Naive B cell (primary cell): ENCODE data around the gene IL4R. TPM values are rescaled to one million over a fixed set of nuclear protein-coding genes. Genes with fewer than 3 reads are reported as not detected.
"Not testable (repeated sequence)": the region's sequence is repeated elsewhere in the genome, so short reads cannot be mapped to it uniquely, and the experiment has no call there.

Experiments used
- ATAC-seq, 2 donors: fragments of 150-1000 bp; cut with Tn5 transposase; 2 replicates each; pipeline ENCODE4 v1.10.0; 2021; ENCODE audit warnings: low read depth in 2 of 2, mild to moderate bottlenecking in 2 of 2, moderate library complexity in 2 of 2
- DNase-seq: peaks from one replicate; pipeline ENCODE4 v3.0.0; 2022
- H3K27ac Mint-ChIP-seq, 6 donors: one replicate each; pipeline ENCODE4 v1.8.0; 2020 to 2022; ENCODE audit warnings: mild to moderate bottlenecking in 6 of 6, mixed read lengths in 6 of 6, moderate library complexity in 5 of 6, inconsistent platforms in 2 of 6
- H3K27me3 Mint-ChIP-seq, 3 donors: one replicate each; pipeline ENCODE4 v1.8.0; 2021 to 2022; ENCODE audit warnings: mixed read lengths in 3 of 3, mild to moderate bottlenecking in 1 of 3
- H3K36me3 Mint-ChIP-seq, 2 donors: one replicate each; pipeline ENCODE4 v1.8.0; 2020 to 2022; ENCODE audit warnings: mixed read lengths in 2 of 2, inconsistent platforms in 1 of 2, mild to moderate bottlenecking in 1 of 2
- H3K4me1 Mint-ChIP-seq, 3 donors: one replicate each; pipeline ENCODE4 v1.8.0; 2020 to 2022; ENCODE audit warnings: mixed read lengths in 3 of 3, inconsistent platforms in 1 of 3, mild to moderate bottlenecking in 1 of 3, moderate library complexity in 1 of 3
- H3K4me3 Mint-ChIP-seq, 8 donors: one replicate each; pipeline ENCODE4 v1.8.0; 2020 to 2022; ENCODE audit warnings: mild to moderate bottlenecking in 8 of 8, mixed read lengths in 8 of 8, moderate library complexity in 8 of 8, inconsistent platforms in 2 of 8
- H3K9me3 Mint-ChIP-seq, 7 donors: one replicate each; pipeline ENCODE4 v1.8.0; 2020 to 2022; ENCODE audit warnings: mixed read lengths in 7 of 7, mild to moderate bottlenecking in 5 of 7, inconsistent platforms in 2 of 7, moderate library complexity in 1 of 7
- polyA plus RNA-seq, 6 donors: library from polyadenylated mRNA; unstranded; fragments of 300-500 nt; fragmentation: Illumina TruSeq; gene quantifications; one replicate each; pipeline ENCODE4 v1.2.3, GENCODE V29; 2021; ENCODE audit warnings: low read depth in 6 of 6

The IL4R gene
- polyA plus RNA-seq, 6 donors from 2014 or later = 355 to 1,202 (median 525) TPM

DNA sequence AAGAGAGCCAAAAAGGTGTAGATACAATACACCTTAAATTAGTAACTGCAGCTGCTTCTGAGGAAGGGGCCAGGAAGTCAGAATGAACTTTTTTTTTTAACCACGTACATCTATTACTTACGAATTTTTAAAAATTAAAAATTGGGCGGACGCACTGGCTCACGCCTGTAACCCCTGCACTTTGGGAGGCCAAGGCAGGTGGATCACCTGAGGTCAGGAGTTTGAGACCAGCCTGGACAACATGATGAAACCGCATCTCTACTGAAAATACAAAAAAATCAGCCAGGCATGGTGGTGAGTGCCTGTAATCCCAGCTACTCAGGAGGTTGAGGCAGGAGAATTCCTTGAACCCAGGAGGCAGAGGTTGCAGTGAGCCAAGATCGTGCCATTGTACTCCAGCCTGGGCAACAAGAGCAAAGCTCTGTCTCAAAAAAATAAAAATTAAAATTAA lies 39.3 kb upstream of the IL4R start:
- DNase-seq, H3K9me3 Mint-ChIP-seq, H3K27me3 Mint-ChIP-seq: not testable (repeated sequence)
- Mint-ChIP-seq H3K4me1 (peaks cover 43 to 72% (median 52%) of the 10 kb centered on the region in 3 donors), H3K4me3 (peak overlapping the region; percentile 8 to 91 (median 70)), H3K36me3 (peaks cover 0 to 11% of the 10 kb centered on the region in 2 donors), H3K27ac (peak overlapping the region; percentile 94 to 100 (median 96))
- ATAC-seq = peak; percentile 40 to 61

DNA sequence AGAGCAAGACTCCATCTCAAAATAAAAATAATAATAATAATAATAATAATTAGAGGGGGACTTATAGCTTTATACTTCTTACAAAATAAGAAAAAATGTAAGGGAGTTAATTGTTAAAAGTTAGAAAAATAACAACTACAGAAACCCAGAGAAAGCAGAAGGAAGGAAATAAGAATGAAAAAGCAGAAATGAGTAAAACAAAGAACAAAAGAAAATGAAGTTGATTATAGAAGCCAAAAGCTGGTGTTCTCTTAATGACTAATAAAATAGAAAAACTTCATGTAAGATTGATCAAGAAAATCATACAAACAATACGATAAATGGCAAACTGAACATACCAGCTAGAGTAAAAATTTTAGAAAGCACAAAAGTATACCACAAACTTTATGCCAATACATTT lies 38.4 kb upstream of the IL4R start:
- H3K4me3 Mint-ChIP-seq = peak overlapping the region in 7 of 8 donors; percentile 9 to 83 (median 53)
- ATAC-seq (peak; percentile 52 to 63), DNase-seq (peak; percentile 36)
- H3K36me3 Mint-ChIP-seq = peaks cover 0 to 11% of the 10 kb centered on the region in 2 donors
- peaks cover 35 to 63% (median 43%) of the 10 kb centered on the region in 3 donors for H3K4me1 Mint-ChIP-seq
- H3K9me3 Mint-ChIP-seq = peaks cover 0 to 4% (median 0%) of the 10 kb centered on the region in 7 donors
- H3K27me3 Mint-ChIP-seq = no peaks in the 10 kb centered on the region
- H3K27ac Mint-ChIP-seq = peak overlapping the region in 5 of 6 donors; percentile 71 to 92 (median 83)

DNA sequence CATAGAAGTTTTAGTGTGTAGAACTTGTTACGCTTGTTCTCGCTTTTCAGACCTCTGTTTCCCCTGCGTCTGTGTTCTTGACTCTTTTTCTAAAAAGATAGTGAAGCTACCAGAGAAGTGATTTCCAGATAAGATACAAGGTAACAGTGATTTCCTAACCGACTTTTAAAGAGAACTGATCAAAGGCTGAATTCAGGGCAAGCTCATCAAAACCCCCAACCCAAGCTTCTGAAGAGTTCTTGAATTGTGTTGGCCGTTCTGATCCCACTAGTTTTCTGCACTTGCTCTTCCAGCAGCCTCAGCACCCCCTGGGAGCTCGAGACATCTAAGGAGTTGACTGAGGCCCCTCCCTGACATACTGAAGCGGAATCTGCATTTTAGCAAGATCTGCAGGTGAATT lies 32.5 kb upstream of the IL4R start:
- ATAC-seq = no peak
- H3K27me3 Mint-ChIP-seq = no peaks in the 10 kb centered on the region
- no peak overlapping the region for H3K4me3 Mint-ChIP-seq
- DNase-seq = no peak
- H3K9me3 Mint-ChIP-seq = no peaks in the 10 kb centered on the region
- H3K4me1 Mint-ChIP-seq = peaks cover 36 to 53% (median 48%) of the 10 kb centered on the region in 3 donors
- H3K36me3 Mint-ChIP-seq = no peaks in the 10 kb centered on the region
- H3K27ac Mint-ChIP-seq = peak overlapping the region in 1 of 6 donors; percentile 29

DNA sequence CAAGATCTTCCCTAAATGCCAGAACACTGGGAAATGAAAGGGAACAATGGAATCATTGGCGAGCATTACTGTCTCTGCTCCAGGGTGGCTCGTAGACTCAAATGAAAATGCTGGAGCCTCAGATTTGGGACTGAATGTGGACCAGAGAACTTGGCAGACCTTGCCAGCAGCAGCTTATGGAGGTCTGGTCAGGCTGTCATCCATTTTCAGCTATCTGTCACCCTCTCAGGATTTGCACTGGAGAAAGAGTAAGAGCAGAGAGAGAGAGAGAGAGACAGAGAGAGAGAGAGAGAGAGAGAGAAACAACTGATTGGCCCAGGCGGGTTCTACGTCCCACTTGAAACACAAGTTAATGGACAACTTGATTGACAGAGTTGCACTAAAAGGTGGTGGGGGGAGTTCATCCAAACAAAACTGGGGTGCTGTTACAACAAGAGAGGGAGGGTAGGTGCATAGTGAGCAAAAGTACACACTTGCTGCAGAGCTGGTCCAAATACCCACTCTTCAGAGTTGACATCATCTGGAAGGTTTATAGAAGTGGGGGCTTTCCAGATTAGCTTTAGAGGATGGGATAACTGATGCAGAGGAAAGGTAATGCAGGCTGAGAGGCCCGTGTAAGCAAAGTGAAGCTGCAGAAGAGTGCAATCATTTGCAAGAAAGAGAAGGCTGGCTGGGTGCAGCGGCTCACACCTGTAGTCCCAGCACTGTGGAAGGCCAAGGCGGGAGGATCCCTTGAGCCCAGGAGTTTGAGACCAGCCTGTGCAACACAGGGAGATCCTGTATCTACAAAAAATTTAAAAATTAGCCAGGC lies 28.7 kb upstream of the IL4R start:
- DNase-seq (no peak), ATAC-seq (peak; percentile 60 to 64)
- Mint-ChIP-seq H3K4me3 (peak overlapping the region in 5 of 8 donors; percentile 34 to 81 (median 59)), H3K27me3 (no peaks in the 10 kb centered on the region), H3K4me1 (peaks cover 50 to 77% (median 60%) of the 10 kb centered on the region in 3 donors), H3K36me3 (no peaks in the 10 kb centered on the region), H3K27ac (peak overlapping the region in 5 of 6 donors; percentile 7 to 92 (median 60)), H3K9me3 (peaks cover 0 to 6% (median 0%) of the 10 kb centered on the region in 7 donors)

GRCh38 chr16:27285676-27286196 lies 28.0 kb upstream of the IL4R start:
- Mint-ChIP-seq H3K36me3 (no peaks in the 10 kb centered on the region), H3K9me3 (peaks cover 0 to 6% (median 0%) of the 10 kb centered on the region in 7 donors), H3K4me3 (peak overlapping the region in 4 of 8 donors; percentile 34 to 81 (median 56)), H3K4me1 (peaks cover 56 to 84% (median 67%) of the 10 kb centered on the region in 3 donors), H3K27me3 (no peaks in the 10 kb centered on the region), H3K27ac (peak overlapping the region; percentile 48 to 92 (median 70))
- ATAC-seq (peak; percentile 35 to 40), DNase-seq (no peak)

- no peaks in the 10 kb centered on the region for H3K36me3 Mint-ChIP-seq
- peak overlapping the region in 3 of 8 donors; percentile 6 to 45 (median 15) for H3K4me3 Mint-ChIP-seq
- peak overlapping the region in 3 of 6 donors; percentile 48 to 81 (median 54) for H3K27ac Mint-ChIP-seq
- H3K9me3 Mint-ChIP-seq = peaks cover 0 to 6% (median 0%) of the 10 kb centered on the region in 7 donors
- no peak for ATAC-seq
- H3K27me3 Mint-ChIP-seq = no peaks in the 10 kb centered on the region
- DNase-seq = no peak
- H3K4me1 Mint-ChIP-seq = peaks cover 57 to 86% (median 63%) of the 10 kb centered on the region in 3 donors
Measured at GRCh38 chr16:27286451-27286850, 27.3 kb upstream of the IL4R start.

DNA sequence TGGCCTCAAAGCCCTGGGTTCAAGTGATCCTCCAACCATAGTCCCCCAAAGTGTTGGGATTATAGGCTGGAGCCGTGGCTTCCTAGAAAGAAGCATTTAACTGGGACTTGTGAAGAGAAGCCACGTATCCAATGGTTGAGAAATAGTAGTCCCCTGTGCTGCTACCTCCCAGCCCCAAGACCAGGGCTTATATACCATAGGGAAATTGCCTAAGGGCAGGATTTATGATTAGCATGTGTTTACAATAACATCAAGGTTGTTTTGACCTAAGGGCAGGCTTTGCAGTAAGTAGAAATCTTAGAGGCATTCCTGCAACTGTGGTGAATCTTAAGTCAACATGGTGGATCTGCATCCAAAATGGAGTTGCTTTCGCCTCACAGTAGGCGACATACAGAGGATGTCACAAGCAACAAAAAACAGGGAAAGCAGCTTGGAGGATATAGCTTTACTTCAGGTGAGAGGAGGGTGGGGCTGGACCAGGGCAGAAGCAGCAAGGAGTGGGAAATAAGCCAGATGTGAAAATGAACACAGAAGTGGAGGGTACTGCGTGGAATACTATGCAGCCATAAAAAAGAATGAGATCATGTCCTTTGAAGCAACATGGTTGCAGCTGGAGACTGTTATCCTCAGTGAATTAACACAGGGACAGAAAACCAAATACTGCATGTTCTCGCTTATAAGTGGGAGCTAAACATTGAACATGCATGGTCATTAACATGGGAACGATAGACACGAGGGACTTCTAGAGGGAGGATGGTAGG lies 26.5 kb upstream of the IL4R start:
- H3K27ac Mint-ChIP-seq = peak overlapping the region in 4 of 6 donors; percentile 53 to 89 (median 67)
- peak overlapping the region in 1 of 8 donors; percentile 21 for H3K4me3 Mint-ChIP-seq
- ATAC-seq (no peak), DNase-seq (no peak)
- H3K4me1 Mint-ChIP-seq = peaks cover 54 to 88% (median 62%) of the 10 kb centered on the region in 3 donors
- no peaks in the 10 kb centered on the region for H3K36me3 Mint-ChIP-seq
- H3K27me3 Mint-ChIP-seq = no peaks in the 10 kb centered on the region
- H3K9me3 Mint-ChIP-seq = peaks cover 0 to 6% (median 0%) of the 10 kb centered on the region in 7 donors

DNA sequence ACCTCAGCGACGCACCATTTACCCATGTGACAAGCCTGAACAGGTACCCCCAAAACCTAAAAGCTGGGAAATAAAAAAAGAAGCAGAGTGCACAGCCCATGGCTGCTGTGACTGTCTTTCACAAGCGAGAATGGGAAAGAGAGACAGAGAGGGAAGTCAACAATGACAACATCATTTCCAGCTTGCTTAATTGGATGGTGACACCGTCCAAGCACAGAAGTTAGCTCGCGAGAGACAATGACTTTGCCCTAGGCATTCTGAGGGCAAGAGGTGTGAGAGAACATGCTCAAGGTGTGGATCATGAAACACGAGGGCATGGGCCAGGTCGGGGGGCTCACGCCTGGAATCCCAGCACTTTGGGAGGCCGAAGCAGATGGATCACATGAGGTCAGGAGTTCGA lies 25.9 kb upstream of the IL4R start:
- no peaks in the 10 kb centered on the region for H3K27me3 Mint-ChIP-seq
- H3K4me3 Mint-ChIP-seq = peak overlapping the region in 1 of 8 donors; percentile 21
- ATAC-seq (no peak), DNase-seq (no peak)
- peaks cover 0 to 6% (median 0%) of the 10 kb centered on the region in 7 donors for H3K9me3 Mint-ChIP-seq
- H3K36me3 Mint-ChIP-seq = no peaks in the 10 kb centered on the region
- peak overlapping the region in 2 of 6 donors; percentile 53 to 89 for H3K27ac Mint-ChIP-seq
- H3K4me1 Mint-ChIP-seq = peaks cover 50 to 86% (median 62%) of the 10 kb centered on the region in 3 donors

DNA sequence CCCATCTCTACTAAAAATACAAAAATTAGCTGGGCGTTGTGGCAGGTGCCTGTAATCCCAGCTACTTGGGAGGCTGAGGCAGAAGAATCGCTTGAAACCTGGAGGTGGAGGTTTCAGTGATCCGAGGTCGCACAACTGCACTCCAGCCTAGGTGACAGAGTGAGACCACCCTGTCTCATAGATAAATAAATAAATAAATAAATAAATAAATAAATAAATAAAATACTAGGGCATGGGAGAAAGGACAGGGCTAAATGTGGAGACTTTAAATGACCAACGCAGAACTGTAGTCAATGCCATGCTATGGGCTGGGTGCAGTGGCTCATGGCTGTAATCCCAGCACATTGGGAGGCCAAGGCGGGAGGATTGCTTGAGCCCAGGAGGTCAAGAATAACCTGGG lies 25.5 kb upstream of the IL4R start:
- H3K4me3 Mint-ChIP-seq, DNase-seq, ATAC-seq, H3K36me3 Mint-ChIP-seq, H3K27me3 Mint-ChIP-seq, H3K9me3 Mint-ChIP-seq: not testable (repeated sequence)
- Mint-ChIP-seq H3K4me1 (peaks cover 50 to 87% (median 65%) of the 10 kb centered on the region in 3 donors), H3K27ac (peak overlapping the region in 2 of 6 donors; percentile 54 to 60)

DNA sequence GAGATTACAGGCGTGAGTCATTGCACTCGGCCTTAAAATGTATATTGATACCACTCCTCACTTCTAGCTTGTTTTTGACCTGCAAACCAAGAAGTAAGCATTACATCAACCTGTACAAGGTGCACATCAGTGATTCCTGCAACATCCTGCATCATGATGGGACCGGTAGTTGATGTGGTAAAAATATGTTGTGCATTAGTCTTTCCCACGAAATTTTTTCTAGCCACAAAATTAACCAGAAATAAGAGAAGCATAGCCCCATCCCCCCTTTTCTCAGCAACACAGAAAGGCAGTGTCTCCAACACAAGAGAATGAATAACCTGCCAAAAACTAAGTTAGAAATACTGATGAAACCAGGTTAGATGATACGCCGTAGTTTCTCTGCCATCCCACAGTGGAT lies 24.1 kb upstream of the IL4R start:
- H3K27ac Mint-ChIP-seq = peak overlapping the region in 3 of 6 donors; percentile 34 to 47 (median 44)
- ATAC-seq = no peak
- H3K27me3 Mint-ChIP-seq = no peaks in the 10 kb centered on the region
- peaks cover 43 to 74% (median 54%) of the 10 kb centered on the region in 3 donors for H3K4me1 Mint-ChIP-seq
- H3K36me3 Mint-ChIP-seq = no peaks in the 10 kb centered on the region
- H3K9me3 Mint-ChIP-seq = peaks cover 0 to 6% (median 0%) of the 10 kb centered on the region in 7 donors
- no peak for DNase-seq
- H3K4me3 Mint-ChIP-seq = peak overlapping the region in 2 of 8 donors; percentile 4 to 54

- ATAC-seq = no peak
- H3K9me3 Mint-ChIP-seq = peaks cover 0 to 6% (median 0%) of the 10 kb centered on the region in 7 donors
- no peaks in the 10 kb centered on the region for H3K36me3 Mint-ChIP-seq
- no peak for DNase-seq
- H3K27me3 Mint-ChIP-seq = no peaks in the 10 kb centered on the region
- H3K4me1 Mint-ChIP-seq = peaks cover 38 to 71% (median 51%) of the 10 kb centered on the region in 3 donors
- peak overlapping the region in 4 of 6 donors; percentile 3 to 44 (median 30) for H3K27ac Mint-ChIP-seq
- H3K4me3 Mint-ChIP-seq = peak overlapping the region in 2 of 8 donors; percentile 12 to 16
Measured at GRCh38 chr16:27290562-27290961, 23.2 kb upstream of the IL4R start.

DNA sequence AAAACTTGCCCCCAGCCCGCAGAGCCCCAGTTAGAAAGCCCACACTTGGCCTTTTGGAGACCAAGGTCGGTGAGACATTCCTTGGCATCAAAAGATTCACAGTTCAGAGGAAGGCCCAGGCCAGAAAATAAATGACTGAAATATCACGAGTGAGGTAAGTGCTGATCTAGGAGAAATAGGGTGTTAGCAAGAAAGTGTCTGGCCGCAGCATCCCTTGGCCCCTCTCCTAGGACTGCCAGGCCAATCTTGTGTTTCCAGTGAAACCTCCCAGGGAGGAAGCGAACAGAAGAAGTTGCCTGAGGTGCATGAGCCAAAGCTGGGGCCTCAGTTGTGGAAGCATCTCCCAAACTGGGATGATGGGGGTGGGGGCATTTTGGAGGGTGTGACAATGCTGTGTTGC lies 22.7 kb upstream of the IL4R start:
- no peaks in the 10 kb centered on the region for H3K27me3 Mint-ChIP-seq
- ATAC-seq (no peak), DNase-seq (no peak)
- H3K4me1 Mint-ChIP-seq = peaks cover 37 to 71% (median 51%) of the 10 kb centered on the region in 3 donors
- peaks cover 0 to 6% (median 0%) of the 10 kb centered on the region in 7 donors for H3K9me3 Mint-ChIP-seq
- H3K36me3 Mint-ChIP-seq = no peaks in the 10 kb centered on the region
- H3K4me3 Mint-ChIP-seq = no peak overlapping the region
- peak overlapping the region in 2 of 6 donors; percentile 42 to 81 for H3K27ac Mint-ChIP-seq
